Mesothelial cell of epicardium (in vitro differentiated cells): ENCODE results near the gene ZBTB39. TPM values are rescaled to one million over a fixed set of nuclear protein-coding genes. Genes with fewer than 3 reads are reported as not detected.

ENCODE experiments used
- DNase-seq, 2 experiments: peaks; one replicate each; pipeline ENCODE4 v3.0.0; 2021; ENCODE audit warnings: low spot score in 2 of 2; ENCODE audit not compliant: unreplicated experiment in 2 of 2
- H3K27ac Mint-ChIP-seq: 2 replicates; pipeline ENCODE4 v1.8.0; 2021; ENCODE audit warnings: mixed read lengths
- H3K27me3 Mint-ChIP-seq: 2 replicates; pipeline ENCODE4 v1.8.0; 2021; ENCODE audit warnings: low read depth, mixed read lengths
- H3K36me3 Mint-ChIP-seq: 2 replicates; pipeline ENCODE4 v1.8.0; 2021; ENCODE audit warnings: mixed read lengths
- H3K4me1 Mint-ChIP-seq: 2 replicates; pipeline ENCODE4 v1.8.0; 2021; ENCODE audit warnings: mixed read lengths
- H3K4me3 Mint-ChIP-seq: 2 replicates; pipeline ENCODE4 v1.8.0; 2021; ENCODE audit warnings: mild to moderate bottlenecking, moderate library complexity, mixed read lengths
- H3K9me3 Mint-ChIP-seq: 2 replicates; pipeline ENCODE4 v1.8.0; 2021; ENCODE audit warnings: mixed read lengths
- total RNA-seq: library from RNA; stranded (reverse); gene quantifications from 3 replicates; pipeline ENCODE4 v1.2.1, GENCODE V29; 2021
- TF ChIP-seq, protein P1 (sequence below): fragments of 200-600 bp; sonication (generic); IDR thresholded peaks from one replicate; pipeline ENCODE4 v1.5.0; 2021; ENCODE audit warnings: antibody characterized with exemption; ENCODE audit not compliant: unreplicated experiment

Gene ZBTB39
- total RNA-seq, 1 donor from 2014 or later: 19.2 TPM

DNA sequence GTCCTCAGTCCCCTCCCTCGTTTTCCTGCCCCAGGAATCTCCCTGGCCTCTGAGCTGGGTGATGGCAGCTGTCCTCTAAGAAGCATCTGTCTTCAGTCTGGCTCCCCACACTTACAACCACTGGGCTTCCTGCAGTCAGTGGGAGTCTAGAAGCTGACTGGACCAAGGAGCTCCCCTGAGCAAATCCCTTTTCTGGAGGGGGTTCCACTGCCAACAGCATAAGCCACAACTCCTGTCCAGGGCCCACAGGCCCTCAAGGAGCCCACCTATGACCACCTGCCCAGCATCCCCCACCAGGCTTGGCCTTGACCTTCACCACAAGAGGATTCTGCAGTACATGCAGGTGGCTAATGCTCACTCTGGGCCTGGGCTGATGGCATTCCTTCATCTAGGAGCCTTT is 53.0 kb downstream of the ZBTB39 start:
- peaks cover 16% of the 10 kb centered on the region for H3K4me1 Mint-ChIP-seq
- no peak for DNase-seq
- TF ChIP-seq, protein P1, sequence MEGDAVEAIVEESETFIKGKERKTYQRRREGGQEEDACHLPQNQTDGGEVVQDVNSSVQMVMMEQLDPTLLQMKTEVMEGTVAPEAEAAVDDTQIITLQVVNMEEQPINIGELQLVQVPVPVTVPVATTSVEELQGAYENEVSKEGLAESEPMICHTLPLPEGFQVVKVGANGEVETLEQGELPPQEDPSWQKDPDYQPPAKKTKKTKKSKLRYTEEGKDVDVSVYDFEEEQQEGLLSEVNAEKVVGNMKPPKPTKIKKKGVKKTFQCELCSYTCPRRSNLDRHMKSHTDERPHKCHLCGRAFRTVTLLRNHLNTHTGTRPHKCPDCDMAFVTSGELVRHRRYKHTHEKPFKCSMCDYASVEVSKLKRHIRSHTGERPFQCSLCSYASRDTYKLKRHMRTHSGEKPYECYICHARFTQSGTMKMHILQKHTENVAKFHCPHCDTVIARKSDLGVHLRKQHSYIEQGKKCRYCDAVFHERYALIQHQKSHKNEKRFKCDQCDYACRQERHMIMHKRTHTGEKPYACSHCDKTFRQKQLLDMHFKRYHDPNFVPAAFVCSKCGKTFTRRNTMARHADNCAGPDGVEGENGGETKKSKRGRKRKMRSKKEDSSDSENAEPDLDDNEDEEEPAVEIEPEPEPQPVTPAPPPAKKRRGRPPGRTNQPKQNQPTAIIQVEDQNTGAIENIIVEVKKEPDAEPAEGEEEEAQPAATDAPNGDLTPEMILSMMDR: no peak

GRCh38 chr12:56951582-56952339 is 54.6 kb downstream of the ZBTB39 start:
- Mint-ChIP-seq H3K27me3 (peaks cover 7% of the 10 kb centered on the region), H3K9me3 (peaks cover 10% of the 10 kb centered on the region), H3K4me3 (no peak overlapping the region), H3K36me3 (no peaks in the 10 kb centered on the region), H3K27ac (no peak overlapping the region), H3K4me1 (peaks cover 6% of the 10 kb centered on the region)
- TF ChIP-seq, protein P1: no peak
- DNase-seq: no peak

More for the DNA sequence above, 53.0 kb downstream of the ZBTB39 start:
- Mint-ChIP-seq H3K36me3 (no peaks in the 10 kb centered on the region), H3K27me3 (peaks cover 7% of the 10 kb centered on the region), H3K9me3 (no peaks in the 10 kb centered on the region), H3K27ac (no peak overlapping the region), H3K4me3 (no peak overlapping the region)

- H3K36me3 Mint-ChIP-seq: no peaks in the 10 kb centered on the region
- DNase-seq: no peak
- no peaks in the 10 kb centered on the region for H3K4me1 Mint-ChIP-seq
- no peak overlapping the region for H3K4me3 Mint-ChIP-seq
- H3K27me3 Mint-ChIP-seq: peaks cover 9% of the 10 kb centered on the region
- H3K27ac Mint-ChIP-seq: no peak overlapping the region
- H3K9me3 Mint-ChIP-seq: peaks cover 37% of the 10 kb centered on the region
- TF ChIP-seq, protein P1: no peak
These were observed 57.5 kb downstream of the ZBTB39 start for GRCh38 chr12:56948881-56949280.

Other genes with a start within 250 kb of the ZBTB39 start
- 0.22 to 0.36 TPM (median 0.27 TPM) in 3 replicates for gene HSD17B6, start 243.2 kb downstream of the ZBTB39 start, total RNA-seq
- gene SDR9C7, start 72.1 kb downstream of the ZBTB39 start, total RNA-seq: 0.20 to 0.40 TPM (median 0.29 TPM) in 3 replicates
- gene RDH16, start 48.9 kb downstream of the ZBTB39 start, total RNA-seq: 1.00 to 1.3 TPM (median 1.1 TPM) in 3 replicates
- gene TAC3, start 10.0 kb upstream of the ZBTB39 start, total RNA-seq: 0.31 to 0.47 TPM in 2 of 3 replicates, not detected in the other
- 0.22 to 0.59 TPM (median 0.27 TPM) in 3 replicates for gene MYO1A, start 43.6 kb upstream of the ZBTB39 start, total RNA-seq
- gene NEMP1, start 72.2 kb upstream of the ZBTB39 start, total RNA-seq: 19.7 to 23.2 TPM (median 21.8 TPM) in 3 replicates
- 52.7 to 53.7 TPM (median 52.9 TPM) in 3 replicates for gene NAB2, start 82.6 kb upstream of the ZBTB39 start, total RNA-seq
- gene STAT6, start 104.8 kb upstream of the ZBTB39 start, total RNA-seq: 151 to 167 TPM (median 160 TPM) in 3 replicates
- gene LRP1, start 121.9 kb upstream of the ZBTB39 start, total RNA-seq: 229 to 253 TPM (median 243 TPM) in 3 replicates
- gene LRP1-AS, start 141.1 kb upstream of the ZBTB39 start, total RNA-seq: not detected in 3 replicates
- gene NXPH4, start 210.2 kb upstream of the ZBTB39 start, total RNA-seq: 3.3 to 3.8 TPM (median 3.6 TPM) in 3 replicates
- 78.7 to 83.7 TPM (median 78.8 TPM) in 3 replicates for gene SHMT2, start 223.2 kb upstream of the ZBTB39 start, total RNA-seq
- 9.8 to 11.3 TPM (median 10.6 TPM) in 3 replicates for gene STAC3, start 244.6 kb upstream of the ZBTB39 start, total RNA-seq